Stimulated activated CD4-positive, alpha-beta T cell treated with anti-CD3 and anti-CD28 coated beads, Interleukin-15, amount 100 ng/mL, for 1 hour (primary cell): ENCODE data around the gene CTNS.
A peak's percentile ranks its signal among the peaks of the same experiment; 100 is the strongest.

Source experiments
- DNase-seq, 2 donors: peaks; one replicate each; pipeline ENCODE4 v3.0.0-alpha.2; 2020; ENCODE audit warnings: low read depth in 1 of 2, low spot score in 1 of 2

Gene CTNS

DNA sequence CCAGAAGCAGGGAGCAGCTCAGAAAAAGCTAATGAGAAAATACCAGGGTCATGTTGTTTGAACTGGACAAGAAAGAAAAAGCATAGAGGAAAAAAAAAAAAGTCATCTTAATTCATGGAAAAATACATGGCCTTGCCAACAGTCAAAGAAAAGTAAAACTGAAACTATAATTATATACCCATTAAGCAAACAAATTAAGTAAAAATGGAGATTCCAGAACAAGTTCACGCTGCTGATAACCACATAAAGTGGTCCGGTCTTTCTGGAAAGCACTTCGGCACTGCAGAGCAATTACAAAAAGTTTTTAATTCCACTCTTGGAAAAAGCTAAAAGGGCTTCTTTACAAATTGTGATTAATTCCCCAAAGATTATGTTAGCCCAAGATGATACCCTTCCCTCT lies 71.8 kb downstream of the CTNS start:
- DNase-seq, result no peak

GRCh38 chr17:3710951-3711383 lies 74.4 kb downstream of the CTNS start:
- DNase-seq, result peak; percentile 13 to 50
